Neural cell (in vitro differentiated cells): ENCODE data around the gene PDGFA. TPM values are rescaled to one million over a fixed set of nuclear protein-coding genes. Genes with fewer than 3 reads are reported as not detected.

ENCODE experiments used
- H2AFZ ChIP-seq: fragments of 200-600, 300-800 bp; sonication (generic), shearing (Covaris generic); 2 replicates; pipeline ENCODE4 v1.6.0; 2014; ENCODE audit warnings: low read depth, mild to moderate bottlenecking, antibody characterized with exemption, low read length, moderate library complexity
- H3F3A ChIP-seq: fragments of 200-600 bp; shearing (Covaris generic); 2 replicates; pipeline ENCODE4 v1.6.1; 2016; ENCODE audit warnings: mild to moderate bottlenecking, moderate library complexity, mixed read lengths, antibody characterized with exemption, low read length; ENCODE audit not compliant: insufficient read depth, poor library complexity, severe bottlenecking
- H3K27ac ChIP-seq: fragments of 200-600, 300-800 bp; sonication (generic), shearing (Covaris generic); 2 replicates; pipeline ENCODE4 v1.5.1; 2014; ENCODE audit warnings: mild to moderate bottlenecking, low read length, moderate library complexity
- H3K27me3 ChIP-seq: fragments of 300-800, 200-600 bp; sonication (generic), shearing (Covaris generic); 2 replicates; pipeline ENCODE4 v1.6.0; 2014; ENCODE audit warnings: mild to moderate bottlenecking, low read depth, low read length, moderate library complexity; ENCODE audit not compliant: insufficient read depth
- H3K36me3 ChIP-seq: fragments of 300-800, 200-600 bp; sonication (generic), shearing (Covaris generic); 2 replicates; pipeline ENCODE4 v1.5.1; 2014; ENCODE audit warnings: mild to moderate bottlenecking, antibody characterized with exemption, low read length, moderate library complexity; ENCODE audit not compliant: insufficient read depth
- H3K4me2 ChIP-seq: fragments of 300-800, 200-600 bp; sonication (generic), shearing (Covaris generic); 2 replicates; pipeline ENCODE4 v1.6.0; 2014; ENCODE audit warnings: mild to moderate bottlenecking, low read length
- H3K4me3 ChIP-seq: fragments of 300-800, 200-600 bp; sonication (generic), shearing (Covaris generic); 2 replicates; pipeline ENCODE4 v1.5.1; 2014; ENCODE audit warnings: mild to moderate bottlenecking, low read length, moderate library complexity
- H3K79me2 ChIP-seq: fragments of 200-600 bp; shearing (Covaris generic); replicated peaks from 2 replicates; pipeline ENCODE4 v1.6.0; 2014; ENCODE audit warnings: mild to moderate bottlenecking, low read length, moderate library complexity; ENCODE audit not compliant: insufficient read depth
- H3K9ac ChIP-seq: fragments of 300-800, 200-600 bp; sonication (generic), shearing (Covaris generic); 2 replicates; pipeline ENCODE4 v1.6.1; 2016; ENCODE audit warnings: mild to moderate bottlenecking, low read length, mixed read lengths
- H3K9me2 ChIP-seq: fragments of 200-600 bp; shearing (Covaris generic); 2 replicates; pipeline ENCODE4 v1.6.1; 2016; ENCODE audit warnings: mild to moderate bottlenecking, low read length, mixed read lengths; ENCODE audit not compliant: insufficient read depth
- H3K9me3 ChIP-seq: fragments of 200-600, 300-800 bp; sonication (generic), shearing (Covaris generic); 2 replicates; pipeline ENCODE4 v1.6.1; 2016; ENCODE audit warnings: mild to moderate bottlenecking, mixed run types, low read length, moderate library complexity, mixed read lengths
- H4K20me1 ChIP-seq: fragments of 200-600 bp; shearing (Covaris generic); 2 replicates; pipeline ENCODE4 v1.6.1; 2016; ENCODE audit warnings: mild to moderate bottlenecking, mixed run types; ENCODE audit not compliant: insufficient read depth
- CTCF ChIP-seq: fragments of 450-650 bp; IDR thresholded peaks from 2 replicates; pipeline ENCODE4 v1.5.1; 2014; ENCODE audit warnings: antibody characterized with exemption, mild to moderate bottlenecking, moderate library complexity; ENCODE audit not compliant: poor library complexity, severe bottlenecking
- EP300 ChIP-seq: fragments of 450-650 bp; conservative IDR thresholded peaks from 2 replicates; pipeline ENCODE4 v1.6.1; 2014; ENCODE audit warnings: antibody characterized with exemption, mild to moderate bottlenecking, moderate library complexity; ENCODE audit not compliant: poor library complexity, severe bottlenecking
- EZH2 ChIP-seq: fragments of 200-600, 300-800 bp; shearing (Covaris generic), sonication (generic); IDR thresholded peaks from 2 replicates; pipeline ENCODE4 v1.6.1; 2014; ENCODE audit warnings: antibody characterized with exemption, low read length, borderline replicate concordance, mild to moderate bottlenecking; ENCODE audit not compliant: insufficient read depth, poor library complexity, severe bottlenecking
- MXI1 ChIP-seq: fragments of 450-650 bp; conservative IDR thresholded peaks from 2 replicates; pipeline ENCODE4 v1.6.1; 2014; ENCODE audit warnings: antibody characterized with exemption, mild to moderate bottlenecking; ENCODE audit not compliant: poor library complexity, severe bottlenecking
- POLR2AphosphoS5 ChIP-seq: IDR thresholded peaks from 2 replicates; pipeline ENCODE4 v1.6.1; 2012
- RAD21 ChIP-seq: fragments of 450-650 bp; conservative IDR thresholded peaks from 2 replicates; pipeline ENCODE4 v1.6.1; 2014; ENCODE audit warnings: antibody characterized with exemption, mild to moderate bottlenecking, moderate library complexity
- SMC3 ChIP-seq: fragments of 450-650 bp; conservative IDR thresholded peaks from 2 replicates; pipeline ENCODE4 v1.6.1; 2014; ENCODE audit warnings: antibody characterized with exemption, mild to moderate bottlenecking, moderate library complexity; ENCODE audit not compliant: poor library complexity
- TAF1 ChIP-seq: IDR thresholded peaks from 2 replicates; pipeline ENCODE4 v1.6.1; 2012; ENCODE audit warnings: low read depth
- polyA plus RNA-seq: library from polyadenylated mRNA; depleted of rRNA; stranded (reverse); fragments of >200 nt; gene quantifications from 2 replicates; pipeline ENCODE4 v1.2.3, GENCODE V29; 2014
- TF ChIP-seq, protein P1 (sequence below): IDR thresholded peaks from 2 replicates; pipeline ENCODE4 v1.6.1; 2012; ENCODE audit warnings: borderline replicate concordance

Gene PDGFA
- polyA plus RNA-seq, 1 donor from 2014 or later, result 4.1 TPM

DNA sequence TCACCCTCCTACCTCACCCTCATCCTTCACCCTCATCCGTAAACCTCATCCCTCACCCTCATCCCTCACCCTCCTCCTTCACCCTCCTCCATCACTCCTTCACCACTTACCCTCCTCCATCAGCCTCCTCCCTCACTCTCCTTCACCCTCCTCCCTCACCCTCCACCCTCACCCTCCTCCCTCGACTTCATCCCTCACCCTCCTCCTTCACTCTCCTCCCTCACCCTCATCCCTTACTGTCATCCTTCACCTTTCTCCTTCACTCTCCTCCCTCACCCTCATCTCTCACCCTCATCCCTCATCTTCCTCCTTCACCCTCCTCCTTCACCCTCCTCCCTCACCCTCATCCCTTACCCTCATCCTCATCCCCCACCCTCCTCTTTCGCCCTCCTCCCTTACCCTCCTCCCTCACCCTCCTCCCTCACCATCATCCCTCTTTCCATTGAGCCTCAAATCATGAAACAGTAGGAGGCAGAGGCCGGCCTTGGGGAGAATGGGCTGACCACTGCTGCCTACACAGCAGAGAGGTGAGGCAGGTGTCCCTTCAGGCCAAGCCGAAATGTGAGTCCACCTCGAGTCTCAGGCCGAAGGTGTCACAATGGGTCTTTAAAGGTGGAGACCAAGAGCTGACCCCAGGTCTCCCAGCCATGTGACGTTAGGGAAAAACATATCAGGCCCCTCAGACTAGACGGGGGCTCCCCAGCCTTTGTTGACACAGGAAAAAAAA, 53.0 kb downstream of the PDGFA start:
- Histone ChIP-seq H3K27ac (no peak overlapping the region), H3K4me2 (no peak overlapping the region), H4K20me1 (no peaks in the 10 kb centered on the region), H3K9me3 (no peaks in the 10 kb centered on the region), H3K9ac (no peak overlapping the region), H3K36me3 (no peaks in the 10 kb centered on the region), H3F3A (no peaks in the 10 kb centered on the region), H2AFZ (no peak overlapping the region), H3K27me3 (no peaks in the 10 kb centered on the region), H3K9me2 (no peaks in the 10 kb centered on the region), H3K4me3 (no peak overlapping the region), H3K79me2 (no peaks in the 10 kb centered on the region)
- TF ChIP-seq POLR2AphosphoS5 (no peak), CTCF (no peak), TAF1 (no peak), SMC3 (no peak), EZH2 (no peak), RAD21 (no peak), MXI1 (no peak), EP300 (no peak)
- TF ChIP-seq, protein P1, sequence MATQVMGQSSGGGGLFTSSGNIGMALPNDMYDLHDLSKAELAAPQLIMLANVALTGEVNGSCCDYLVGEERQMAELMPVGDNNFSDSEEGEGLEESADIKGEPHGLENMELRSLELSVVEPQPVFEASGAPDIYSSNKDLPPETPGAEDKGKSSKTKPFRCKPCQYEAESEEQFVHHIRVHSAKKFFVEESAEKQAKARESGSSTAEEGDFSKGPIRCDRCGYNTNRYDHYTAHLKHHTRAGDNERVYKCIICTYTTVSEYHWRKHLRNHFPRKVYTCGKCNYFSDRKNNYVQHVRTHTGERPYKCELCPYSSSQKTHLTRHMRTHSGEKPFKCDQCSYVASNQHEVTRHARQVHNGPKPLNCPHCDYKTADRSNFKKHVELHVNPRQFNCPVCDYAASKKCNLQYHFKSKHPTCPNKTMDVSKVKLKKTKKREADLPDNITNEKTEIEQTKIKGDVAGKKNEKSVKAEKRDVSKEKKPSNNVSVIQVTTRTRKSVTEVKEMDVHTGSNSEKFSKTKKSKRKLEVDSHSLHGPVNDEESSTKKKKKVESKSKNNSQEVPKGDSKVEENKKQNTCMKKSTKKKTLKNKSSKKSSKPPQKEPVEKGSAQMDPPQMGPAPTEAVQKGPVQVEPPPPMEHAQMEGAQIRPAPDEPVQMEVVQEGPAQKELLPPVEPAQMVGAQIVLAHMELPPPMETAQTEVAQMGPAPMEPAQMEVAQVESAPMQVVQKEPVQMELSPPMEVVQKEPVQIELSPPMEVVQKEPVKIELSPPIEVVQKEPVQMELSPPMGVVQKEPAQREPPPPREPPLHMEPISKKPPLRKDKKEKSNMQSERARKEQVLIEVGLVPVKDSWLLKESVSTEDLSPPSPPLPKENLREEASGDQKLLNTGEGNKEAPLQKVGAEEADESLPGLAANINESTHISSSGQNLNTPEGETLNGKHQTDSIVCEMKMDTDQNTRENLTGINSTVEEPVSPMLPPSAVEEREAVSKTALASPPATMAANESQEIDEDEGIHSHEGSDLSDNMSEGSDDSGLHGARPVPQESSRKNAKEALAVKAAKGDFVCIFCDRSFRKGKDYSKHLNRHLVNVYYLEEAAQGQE, result no peak

GRCh38 chr7:465710-466400, 53.8 kb downstream of the PDGFA start:
- no peak overlapping the region for H3K9ac ChIP-seq
- H3K79me2 ChIP-seq, result no peaks in the 10 kb centered on the region
- no peaks in the 10 kb centered on the region for H3K9me2 ChIP-seq
- H3K9me3 ChIP-seq, result no peaks in the 10 kb centered on the region
- no peaks in the 10 kb centered on the region for H4K20me1 ChIP-seq
- H3K36me3 ChIP-seq, result no peaks in the 10 kb centered on the region
- no peak for TF ChIP-seq EZH2
- TF ChIP-seq SMC3, result no peak
- no peak for TF ChIP-seq TAF1
- no peak for TF ChIP-seq CTCF
- TF ChIP-seq, protein P1, result no peak
- no peak for TF ChIP-seq EP300
- TF ChIP-seq RAD21, result no peak
- no peak for TF ChIP-seq POLR2AphosphoS5
- TF ChIP-seq MXI1, result no peak
- no peaks in the 10 kb centered on the region for H3K27me3 ChIP-seq
- H3K4me3 ChIP-seq, result no peak overlapping the region
- no peak overlapping the region for H2AFZ ChIP-seq
- no peaks in the 10 kb centered on the region for H3F3A ChIP-seq
- H3K4me2 ChIP-seq, result no peak overlapping the region
- H3K27ac ChIP-seq, result no peak overlapping the region
